ENCODE measurements around the gene ATP6V0A4. TPM values are rescaled to one million over a fixed set of nuclear protein-coding genes. Genes with fewer than 3 reads are reported as not detected.
A peak's percentile ranks its signal among the peaks of the same experiment; 100 is the strongest.

The ATP6V0A4 gene
- total and polyA plus RNA-seq, 2 of the 13 experiments (the other 11 are each of a cell fraction or from before 2014, with no cell fraction given): 0.24 to 0.25 TPM

GRCh38 chr7:138663725-138664710 lies 134.0 kb downstream of the ATP6V0A4 start:
- no TSS peak for BruUV-seq (replicated peaks)
- DNase-seq (ENCODE audit: low spot score): no peak
- intact Hi-C loops (cut with micrococcal nuclease; ENCODE audit: unreplicated experiment): no loop called here

GRCh38 chr7:138662991-138663320 lies 135.0 kb downstream of the ATP6V0A4 start:
- CTCF ChIA-PET (ENCODE audit: low intra/inter-chr PET ratio, low total read pairs): no interaction called here
- no peaks in the 10 kb centered on the region for H4K20me1 ChIP-seq (ENCODE audit: insufficient read depth, low read length)
- in situ Hi-C loops (cut with HindIII; ENCODE audit: extremely low pct_ligation_motif_present, low pct_unique_long_range_greater_than_20kb) (no loop called here), intact Hi-C loops (cut with micrococcal nuclease; ENCODE audit: unreplicated experiment) (no loop called here)
- DNase-seq (ENCODE audit: low spot score) (no peak), FAIRE-seq (no peak), ATAC-seq (no peak)
- peaks cover 48% of the 10 kb centered on the region for H3K4me1 ChIP-seq (ENCODE audit: insufficient read depth, low read length)
- TF ChIP-seq SP2 (CRISPR knock-in tag; IDR thresholded peaks at IDR 0.05): no peak
- TF ChIP-seq ZSCAN29 (CRISPR knock-in tag; conservative IDR thresholded peaks at IDR 0.05): no peak
- no peak for TF ChIP-seq MIER3 (CRISPR knock-in tag; IDR thresholded peaks at IDR 0.05; ENCODE audit: borderline replicate concordance)
- no peak for TF ChIP-seq ATF4 (CRISPR knock-in tag; IDR thresholded peaks at IDR 0.05)
- H3K79me2 ChIP-seq (ENCODE audit: insufficient read depth, low read length): no peaks in the 10 kb centered on the region
- POLR2A ChIA-PET: no interaction called here
- H3K4me3 ChIP-seq (replicated peaks in 1 of 3; ENCODE audit: insufficient read depth in 1 of 3, low read depth in 2 of 3, low read length in 3 of 3): no peak overlapping the region
- no peaks in the 10 kb centered on the region for H3K9me3 ChIP-seq (ENCODE audit: low read length)
- no TSS peak for BruUV-seq (replicated peaks)
- H3K36me3 ChIP-seq (replicated peaks in 1 of 2; ENCODE audit: control insufficient read depth in 1 of 2, insufficient read depth in 2 of 2, low read length in 2 of 2): no peaks in the 10 kb centered on the region
- H3K27ac ChIP-seq (ENCODE audit: extremely low read length, insufficient read depth, low read length): no peak overlapping the region
- peaks cover 0 to 12% of the 10 kb centered on the region in 2 experiments; a peak in 2 of 5 replicates for H3K27me3 ChIP-seq (ENCODE audit: control insufficient read depth in 1 of 2, insufficient read depth in 2 of 2, low read length in 2 of 2)
- 70% methylated on average over 6 of the region's 6 CpGs for WGBS (ENCODE audit: low lambda C conversion rate)
- H3K9ac ChIP-seq (ENCODE audit: insufficient read depth, low read depth, low read length): no peak overlapping the region
- H2AFZ ChIP-seq (ENCODE audit: low read length): no peak overlapping the region
- no peak overlapping the region for H3K4me2 ChIP-seq (ENCODE audit: low read depth, low read length)

More at GRCh38 chr7:138663725-138664710, 134.0 kb downstream of the ATP6V0A4 start:
- Histone ChIP-seq H3K9me3 (ENCODE audit: low read length) (no peaks in the 10 kb centered on the region), H3K27me3 (ENCODE audit: control insufficient read depth in 1 of 2, insufficient read depth in 2 of 2, low read length in 2 of 2) (peaks cover 0 to 12% of the 10 kb centered on the region in 2 experiments; a peak in 2 of 5 replicates), H4K20me1 (ENCODE audit: insufficient read depth, low read length) (no peaks in the 10 kb centered on the region), H3K36me3 (replicated peaks in 1 of 2; ENCODE audit: control insufficient read depth in 1 of 2, insufficient read depth in 2 of 2, low read length in 2 of 2) (no peaks in the 10 kb centered on the region), H3K4me2 (ENCODE audit: low read depth, low read length) (peak overlapping the region; percentile 69), H3K79me2 (ENCODE audit: insufficient read depth, low read length) (no peaks in the 10 kb centered on the region), H3K9ac (ENCODE audit: insufficient read depth, low read depth, low read length) (no peak overlapping the region), H3K27ac (ENCODE audit: extremely low read length, insufficient read depth, low read length) (no peak overlapping the region), H2AFZ (ENCODE audit: low read length) (no peak overlapping the region), H3K4me1 (ENCODE audit: insufficient read depth, low read length) (peaks cover 59% of the 10 kb centered on the region), H3K4me3 (replicated peaks in 1 of 3; ENCODE audit: insufficient read depth in 1 of 3, low read depth in 2 of 3, low read length in 3 of 3) (peak overlapping the region; percentile 11 to 47 (median 15); a peak in 4 of 6 replicates)
- WGBS (ENCODE audit: low lambda C conversion rate): 72% methylated on average over 59 of the region's 59 CpGs
- peak; percentile 16; the same call in 1 of the 3 replicates for ATAC-seq
- FAIRE-seq: no peak
- in situ Hi-C loops (cut with HindIII; ENCODE audit: extremely low pct_ligation_motif_present, low pct_unique_long_range_greater_than_20kb): no loop called here
- TF ChIP-seq ZNF772 (CRISPR knock-in tag; IDR thresholded peaks at IDR 0.05): no peak
- peak; percentile 11; the same call in 1 of the 2 replicates for TF ChIP-seq ZBTB14 (CRISPR knock-in tag; IDR thresholded peaks at IDR 0.05)
- TF ChIP-seq ZKSCAN8 (CRISPR knock-in tag; IDR thresholded peaks at IDR 0.05; ENCODE audit: borderline replicate concordance): no peak
- no peak for TF ChIP-seq ZNF543 (CRISPR knock-in tag; IDR thresholded peaks at IDR 0.05)
- ChIA-PET CTCF (ENCODE audit: low intra/inter-chr PET ratio, low total read pairs) (no interaction called here), POLR2A (no interaction called here)

All from HepG2 (cell line).